Kidney capillary endothelial cell (primary cell): ENCODE results near the gene KIAA1217.
A peak's percentile ranks its signal among the peaks of the same experiment; 100 is the strongest.
"Not testable (repeated sequence)": the region's sequence is repeated elsewhere in the genome, so short reads cannot be mapped to it uniquely, and the experiment has no call there.

Experiments used
- DNase-seq: peaks from one replicate; pipeline ENCODE4 v3.0.0-alpha.2; 2018; ENCODE audit warnings: low spot score

The KIAA1217 gene

GRCh38 chr10:24442641-24443174 is 233.8 kb downstream of the KIAA1217 start:
- not testable (repeated sequence) for DNase-seq

DNA sequence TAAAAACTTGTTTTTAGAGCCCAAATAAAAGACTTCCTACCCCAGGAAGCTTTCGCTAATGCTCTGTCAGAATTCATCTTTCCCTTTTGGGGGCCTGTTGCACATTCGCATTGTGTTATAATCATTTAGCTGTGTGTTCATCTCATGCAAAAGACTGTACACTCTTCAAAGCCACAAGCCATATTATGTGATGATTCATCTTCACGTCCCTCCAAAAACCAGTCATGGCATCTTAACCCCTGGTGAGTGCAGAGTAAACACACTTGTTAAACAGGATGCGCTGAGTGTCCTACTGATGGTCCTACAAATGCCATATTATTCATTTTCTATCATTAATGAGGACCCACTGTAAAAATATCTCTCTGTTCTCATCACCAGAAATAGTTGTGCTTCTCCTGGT is 235.4 kb downstream of the KIAA1217 start:
- no peak for DNase-seq

DNA sequence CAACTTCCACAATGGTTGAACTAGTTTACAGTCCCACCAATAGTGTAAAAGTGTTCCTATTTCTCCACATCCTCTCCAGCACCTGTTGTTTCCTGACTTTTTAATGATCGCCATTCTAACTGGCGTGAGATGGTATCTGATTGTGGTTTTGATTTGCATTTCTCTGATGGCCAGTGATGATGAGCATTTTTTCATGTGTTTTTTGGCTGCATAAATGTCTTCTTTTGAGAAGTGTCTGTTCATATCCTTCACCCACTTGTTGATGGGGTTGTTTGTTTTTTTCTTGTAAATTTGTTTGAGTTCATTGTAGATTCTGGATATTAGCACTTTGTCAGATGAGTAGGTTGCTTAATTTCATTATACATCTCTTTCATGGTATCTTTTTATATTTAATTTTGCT is 237.0 kb downstream of the KIAA1217 start:
- DNase-seq = not testable (repeated sequence)

GRCh38 chr10:24446739-24447138 is 237.8 kb downstream of the KIAA1217 start:
- no peak for DNase-seq

DNA sequence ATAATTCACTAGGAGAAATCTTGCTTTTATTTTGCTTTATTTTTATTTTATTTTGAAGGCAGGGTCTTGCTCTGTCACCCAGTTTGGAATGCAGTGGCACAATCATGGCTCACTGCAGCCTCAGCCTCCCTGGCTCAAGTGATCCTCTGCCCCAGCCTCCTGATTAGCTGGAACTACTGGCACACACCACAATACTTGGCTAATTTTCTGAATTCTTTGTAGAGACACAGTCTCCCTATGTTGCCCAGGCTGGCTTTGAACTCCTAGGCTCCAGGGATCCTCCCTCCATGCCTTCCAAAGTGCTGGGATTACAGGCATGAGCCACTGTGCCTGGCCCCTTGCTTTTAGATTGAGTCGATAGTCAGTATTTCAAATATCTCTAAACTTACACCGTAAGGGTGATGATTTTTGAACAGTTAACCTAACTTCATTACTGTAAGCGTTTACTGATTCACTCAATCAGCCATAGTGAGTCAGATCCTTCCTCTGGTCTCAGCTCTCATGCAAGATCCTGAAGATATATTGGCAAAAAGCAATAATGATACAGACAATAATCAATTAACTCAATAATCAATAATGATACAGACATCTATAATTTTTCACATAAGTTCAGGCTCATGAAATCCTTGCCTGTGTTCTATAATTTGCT is 239.5 kb downstream of the KIAA1217 start:
- DNase-seq = no peak

- DNase-seq = no peak
These were observed 240.4 kb downstream of the KIAA1217 start for GRCh38 chr10:24449321-24449740.

DNA sequence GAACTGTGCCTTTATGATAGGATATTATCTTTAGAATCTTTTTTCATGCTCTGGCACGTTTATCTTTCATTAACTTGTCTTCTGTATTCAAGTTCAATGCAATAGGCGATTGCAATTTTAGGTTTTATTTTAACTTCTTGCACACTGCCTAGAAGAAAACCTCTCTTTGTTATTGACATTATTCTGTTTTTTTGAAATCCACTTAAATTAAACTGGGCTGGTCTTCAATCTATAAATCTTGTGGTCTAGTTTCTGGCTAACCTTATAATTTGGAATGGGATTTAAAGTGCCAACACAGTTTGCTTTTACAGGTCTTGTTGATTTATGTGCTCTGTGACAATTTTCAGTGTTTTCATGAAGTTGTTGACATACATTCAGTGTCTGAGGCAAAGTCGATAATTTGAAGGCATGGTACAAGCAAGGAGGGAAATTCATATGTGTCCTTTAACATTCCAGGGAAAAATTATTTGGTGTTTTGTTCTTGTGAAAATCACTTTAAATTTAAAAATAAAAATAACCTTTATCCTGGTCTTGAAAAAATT is 240.9 kb downstream of the KIAA1217 start:
- DNase-seq = no peak

GRCh38 chr10:24451325-24451820 is 242.4 kb downstream of the KIAA1217 start:
- DNase-seq = no peak

DNA sequence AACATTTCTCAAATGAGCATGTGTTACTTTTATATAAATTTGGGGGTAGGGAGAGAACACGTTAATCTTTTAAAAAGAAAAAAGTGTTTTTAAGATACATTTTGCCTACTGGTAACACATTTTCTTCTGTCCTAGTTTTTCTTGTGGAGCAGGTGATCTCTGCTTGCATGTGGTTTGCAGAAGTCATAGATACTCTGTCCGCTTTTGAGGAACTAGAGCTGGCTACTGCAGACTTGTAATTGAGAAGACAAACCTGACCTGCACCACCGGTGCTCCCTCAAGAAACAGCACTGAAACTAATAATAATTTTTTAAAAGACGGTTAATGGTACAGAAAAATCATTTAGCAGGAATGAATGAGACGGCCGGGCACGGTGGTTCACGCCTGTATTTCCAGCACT is 243.1 kb downstream of the KIAA1217 start:
- DNase-seq = no peak

- DNase-seq = no peak
These were observed 244.5 kb downstream of the KIAA1217 start for GRCh38 chr10:24453404-24453830.

- no peak for DNase-seq
These were observed 245.0 kb downstream of the KIAA1217 start for GRCh38 chr10:24453973-24454372.

GRCh38 chr10:24455447-24455846 is 246.5 kb downstream of the KIAA1217 start:
- no peak for DNase-seq

DNA sequence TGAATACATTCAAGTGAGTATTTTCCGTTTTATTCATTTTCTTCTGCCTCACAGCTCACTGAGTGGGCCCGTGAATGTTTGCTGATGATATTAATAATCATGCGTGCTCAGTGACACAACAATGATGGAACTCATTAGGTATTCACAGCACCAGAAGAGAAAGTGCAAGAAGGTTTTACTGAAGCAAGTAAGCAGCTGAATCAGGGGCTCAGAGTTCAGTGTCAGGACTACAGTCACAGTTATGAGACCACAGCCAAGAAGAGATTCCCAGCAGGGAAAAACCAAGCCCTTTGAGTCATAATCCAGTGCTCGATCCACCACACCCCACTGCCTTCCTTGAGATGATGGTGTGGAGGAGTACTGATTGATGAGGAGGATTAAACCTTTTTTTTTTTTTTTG is 247.4 kb downstream of the KIAA1217 start:
- no peak for DNase-seq

DNA sequence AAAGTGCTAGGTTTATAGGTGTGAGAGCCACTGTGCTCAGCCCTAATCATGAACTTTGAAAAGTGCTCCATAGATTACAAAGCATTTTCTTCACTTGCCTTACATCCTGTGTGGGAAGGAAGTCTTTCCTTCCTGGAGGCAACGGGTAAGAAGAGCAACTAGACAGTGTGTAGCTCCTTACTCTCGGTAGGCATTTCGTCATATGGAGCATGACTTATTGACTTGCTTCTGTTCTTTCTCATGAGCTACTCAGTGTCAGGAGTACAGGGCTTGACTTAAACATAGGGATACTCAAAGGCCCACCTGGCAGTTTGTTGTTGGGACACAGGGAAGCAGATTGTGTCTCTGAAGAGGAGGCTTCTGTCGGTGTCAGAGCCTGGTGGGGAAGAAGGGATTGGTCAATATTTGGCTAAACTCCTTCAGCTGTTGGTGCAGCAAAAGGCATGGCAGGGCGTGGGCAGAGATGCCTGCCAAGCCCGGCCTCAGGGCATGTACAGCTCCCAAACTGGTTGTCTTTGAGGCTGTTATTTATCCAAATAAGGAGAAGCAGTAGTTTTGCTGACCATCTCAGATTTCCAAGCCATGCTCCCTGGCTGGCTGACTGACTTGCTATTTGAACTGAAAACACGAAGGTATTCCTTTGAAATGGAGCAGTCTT is 248.9 kb downstream of the KIAA1217 start:
- DNase-seq = peak; percentile 45

DNA sequence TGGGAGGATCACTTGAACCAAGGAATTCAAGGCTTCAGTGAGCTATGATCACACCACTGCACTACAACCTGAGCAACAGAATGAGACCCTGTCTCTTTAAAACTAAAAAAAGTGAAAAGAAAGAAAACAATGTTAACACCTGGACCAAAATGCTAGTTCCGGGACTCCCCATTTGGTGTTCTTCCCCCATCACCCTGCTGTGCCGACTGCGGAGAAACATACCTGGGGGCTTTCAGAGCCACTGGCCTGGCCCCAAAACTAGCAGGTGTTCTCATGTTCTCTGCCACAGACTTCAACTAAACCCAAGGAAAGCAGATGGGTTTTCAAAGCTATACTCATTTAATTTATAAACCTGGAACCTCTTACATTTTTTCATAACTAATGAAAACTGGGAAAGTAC is 250.9 kb downstream of the KIAA1217 start:
- no peak for DNase-seq

GRCh38 chr10:24462291-24462813 is 253.4 kb downstream of the KIAA1217 start:
- DNase-seq = no peak

- peak; percentile 63 for DNase-seq
These were observed 254.1 kb downstream of the KIAA1217 start for GRCh38 chr10:24462889-24463552.

GRCh38 chr10:24463611-24464426 is 254.9 kb downstream of the KIAA1217 start:
- DNase-seq = peak; percentile 83

- no peak for DNase-seq
These were observed 256.4 kb downstream of the KIAA1217 start for GRCh38 chr10:24465124-24465874.
